Coronary artery (tissue), 2 donors: ENCODE data around the gene HHEX.

Experiments
- DNase-seq: peaks from one replicate; pipeline ENCODE4 v3.0.0-alpha.2; 2017; ENCODE audit warnings: low spot score
- H3K27ac ChIP-seq, 2 donors: fragments of 200-600 bp; sonication (generic); one replicate each; pipeline ENCODE4 v1.5.1; 2016 to 2019
- H3K4me3 ChIP-seq: fragments of 200-600 bp; sonication (generic); 2 replicates; pipeline ENCODE4 v1.5.1; 2016; ENCODE audit warnings: mild to moderate bottlenecking, moderate library complexity
- TF ChIP-seq, protein P1 (sequence below): fragments of 200-600 bp; sonication (generic); IDR thresholded peaks from one replicate; pipeline ENCODE4 v1.5.1; 2019; ENCODE audit warnings: antibody characterized with exemption

The HHEX gene

DNA sequence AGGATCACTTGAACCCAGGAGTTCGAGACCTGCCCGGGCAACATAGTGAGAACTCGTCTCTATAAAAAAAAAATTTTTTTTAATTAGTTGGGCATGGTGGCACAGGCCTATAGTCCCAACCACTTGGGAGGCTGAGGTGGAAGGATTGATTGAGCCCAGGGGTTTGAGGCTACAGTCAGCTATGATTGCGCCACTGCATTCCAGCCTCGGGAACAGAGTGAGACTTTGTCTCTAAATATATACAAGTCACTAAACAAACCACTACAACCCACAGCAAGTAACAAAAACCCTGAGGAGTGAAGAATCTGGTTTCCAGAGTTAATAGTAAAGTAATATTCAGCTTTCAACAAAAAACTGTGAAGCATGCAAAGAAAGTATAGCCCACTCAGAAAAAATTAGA is 32.7 kb upstream of the HHEX start:
- TF ChIP-seq, protein P1, sequence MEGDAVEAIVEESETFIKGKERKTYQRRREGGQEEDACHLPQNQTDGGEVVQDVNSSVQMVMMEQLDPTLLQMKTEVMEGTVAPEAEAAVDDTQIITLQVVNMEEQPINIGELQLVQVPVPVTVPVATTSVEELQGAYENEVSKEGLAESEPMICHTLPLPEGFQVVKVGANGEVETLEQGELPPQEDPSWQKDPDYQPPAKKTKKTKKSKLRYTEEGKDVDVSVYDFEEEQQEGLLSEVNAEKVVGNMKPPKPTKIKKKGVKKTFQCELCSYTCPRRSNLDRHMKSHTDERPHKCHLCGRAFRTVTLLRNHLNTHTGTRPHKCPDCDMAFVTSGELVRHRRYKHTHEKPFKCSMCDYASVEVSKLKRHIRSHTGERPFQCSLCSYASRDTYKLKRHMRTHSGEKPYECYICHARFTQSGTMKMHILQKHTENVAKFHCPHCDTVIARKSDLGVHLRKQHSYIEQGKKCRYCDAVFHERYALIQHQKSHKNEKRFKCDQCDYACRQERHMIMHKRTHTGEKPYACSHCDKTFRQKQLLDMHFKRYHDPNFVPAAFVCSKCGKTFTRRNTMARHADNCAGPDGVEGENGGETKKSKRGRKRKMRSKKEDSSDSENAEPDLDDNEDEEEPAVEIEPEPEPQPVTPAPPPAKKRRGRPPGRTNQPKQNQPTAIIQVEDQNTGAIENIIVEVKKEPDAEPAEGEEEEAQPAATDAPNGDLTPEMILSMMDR, result no peak

DNA sequence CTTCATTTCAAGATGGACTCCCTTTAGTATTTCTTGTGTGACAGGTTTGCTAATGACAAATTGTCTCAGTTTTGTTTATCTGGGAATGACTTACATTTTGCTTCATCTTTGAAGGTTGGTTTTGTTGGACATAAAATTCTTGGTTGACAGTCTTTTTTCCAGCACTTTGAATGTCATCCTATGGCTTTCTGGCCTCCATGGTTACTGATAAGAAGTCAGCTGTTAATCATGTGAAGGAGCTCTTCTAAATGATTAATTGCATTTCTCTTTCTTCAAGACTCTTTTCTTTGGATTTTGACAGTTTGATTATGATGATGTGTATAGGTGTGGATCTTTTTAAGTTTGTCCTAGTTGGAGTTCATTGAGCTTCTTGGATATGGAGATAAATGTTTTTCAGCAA is 26.9 kb upstream of the HHEX start:
- H3K27ac ChIP-seq, result no peak overlapping the region
- H3K4me3 ChIP-seq, result no peak overlapping the region
- TF ChIP-seq, protein P1, result no peak
- no peak for DNase-seq

More for the DNA sequence above, 32.7 kb upstream of the HHEX start:
- H3K4me3 ChIP-seq, result no peak overlapping the region
- H3K27ac ChIP-seq, result no peak overlapping the region
- DNase-seq, result no peak

DNA sequence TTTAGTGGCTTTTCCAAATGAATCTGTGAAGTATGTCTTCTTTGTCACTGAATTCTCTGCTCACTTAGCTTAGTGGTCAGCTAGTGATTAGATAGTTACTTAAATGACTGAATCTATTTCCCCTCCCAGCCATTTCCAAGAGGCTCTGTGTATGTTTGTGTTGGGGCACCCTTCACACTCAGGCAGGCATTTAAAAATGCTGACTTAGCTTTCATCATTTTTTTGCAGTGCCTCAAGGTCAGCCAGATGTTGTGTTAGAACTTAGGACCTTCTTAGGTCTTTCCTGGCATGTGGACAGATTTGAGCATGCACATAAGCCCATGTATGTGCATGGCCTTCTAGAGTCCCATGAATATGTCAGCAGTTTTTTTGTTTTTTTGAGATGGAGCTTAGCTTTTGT is 25.4 kb upstream of the HHEX start:
- TF ChIP-seq, protein P1, result no peak
- H3K27ac ChIP-seq, result no peak overlapping the region
- H3K4me3 ChIP-seq, result no peak overlapping the region
- no peak for DNase-seq

DNA sequence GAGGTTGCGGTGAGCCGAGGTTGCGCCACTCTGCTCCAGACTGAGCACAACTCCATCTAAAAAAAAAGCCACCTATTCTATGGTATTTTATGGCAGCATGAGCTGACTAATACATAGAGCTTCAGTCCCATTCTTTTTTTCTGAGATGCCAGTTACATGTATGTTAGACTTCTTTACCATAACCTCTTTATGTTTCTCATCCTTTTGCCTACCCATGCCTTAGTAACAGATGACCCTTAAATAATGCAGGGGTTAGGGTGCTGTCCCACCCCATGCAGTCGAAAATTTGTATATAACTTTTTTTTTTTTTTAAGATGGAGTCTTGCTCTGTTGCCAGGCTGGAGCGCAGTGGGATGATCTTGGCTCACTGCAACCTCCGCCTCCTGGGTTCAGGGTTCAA is 22.7 kb upstream of the HHEX start:
- Histone ChIP-seq H3K4me3 (no peak overlapping the region), H3K27ac (no peak overlapping the region)
- TF ChIP-seq, protein P1, result no peak
- no peak for DNase-seq

DNA sequence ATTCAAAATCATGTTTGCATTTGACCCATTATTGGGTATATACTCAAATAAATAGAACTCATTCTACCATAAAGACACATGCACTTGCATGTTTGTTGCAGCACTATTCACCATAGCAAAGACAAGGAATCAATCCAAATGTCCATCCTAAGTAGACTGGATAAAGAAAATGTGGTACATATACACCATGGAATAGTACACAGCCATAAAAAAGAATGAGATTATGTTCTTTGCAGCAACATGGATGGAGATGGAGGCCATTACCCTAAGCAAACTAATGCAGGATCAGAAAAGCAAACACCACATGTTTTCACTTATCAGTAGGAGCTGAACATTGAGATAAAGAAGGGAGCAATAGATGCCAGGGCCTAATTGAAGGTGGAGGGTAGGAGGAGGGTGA is 12.0 kb upstream of the HHEX start:
- DNase-seq, result no peak
- Histone ChIP-seq H3K4me3 (no peak overlapping the region), H3K27ac (no peak overlapping the region)
- TF ChIP-seq, protein P1, result no peak

DNA sequence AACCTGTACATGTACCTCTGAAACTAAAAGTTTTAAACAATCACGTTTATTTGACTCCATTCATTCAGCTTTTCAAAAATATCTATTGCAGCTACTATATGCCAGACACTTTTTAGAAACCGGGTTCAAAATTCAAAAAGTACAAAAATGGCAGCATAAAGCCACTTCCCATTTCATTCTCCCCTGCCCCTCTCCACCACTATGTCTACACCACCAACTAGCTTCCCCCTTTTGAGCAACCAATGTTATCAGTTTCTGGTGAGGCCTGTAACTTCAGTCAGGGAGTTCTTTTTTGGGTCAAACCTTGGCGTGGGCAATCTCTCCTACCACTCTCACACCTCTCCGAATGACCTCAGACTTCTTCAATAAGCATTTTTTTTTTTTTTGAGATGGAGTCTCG is 11.5 kb upstream of the HHEX start:
- Histone ChIP-seq H3K4me3 (no peak overlapping the region), H3K27ac (no peak overlapping the region)
- TF ChIP-seq, protein P1, result no peak
- DNase-seq, result no peak

DNA sequence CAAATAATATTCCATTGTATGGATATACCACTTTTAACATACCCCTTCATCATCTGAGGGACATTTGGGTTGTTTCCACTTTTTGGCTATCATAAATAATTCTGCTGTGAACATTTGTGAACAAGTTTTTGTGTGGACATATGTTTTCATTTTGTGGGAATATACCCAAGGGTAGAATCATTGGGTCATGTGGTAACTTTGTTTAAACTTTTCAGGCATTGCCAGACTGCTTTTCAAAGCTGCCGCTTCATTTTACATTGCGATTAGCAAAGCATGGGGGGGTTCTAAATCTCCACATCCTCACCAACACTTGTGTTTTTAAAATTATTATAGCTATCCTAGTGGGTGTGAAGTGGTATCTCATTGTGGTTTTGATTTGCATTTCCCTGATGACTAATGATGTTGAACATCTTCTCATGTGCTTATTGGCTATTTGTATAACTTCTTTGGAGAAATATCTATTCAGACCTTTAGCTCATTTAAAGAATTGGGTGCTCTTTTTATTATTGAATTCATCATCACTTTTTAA is 8.4 kb upstream of the HHEX start:
- Histone ChIP-seq H3K27ac (no peak overlapping the region), H3K4me3 (no peak overlapping the region)
- DNase-seq, result no peak
- TF ChIP-seq, protein P1, result no peak
